Measurements from ENCODE around the gene PGAM1. TPM values are rescaled to one million over a fixed set of nuclear protein-coding genes. Genes with fewer than 3 reads are reported as not detected.

The PGAM1 gene
- total and polyA plus RNA-seq, 2 of the 13 experiments (the other 11 are each of a cell fraction or from before 2014, with no cell fraction given) = 354 to 483 TPM

DNA sequence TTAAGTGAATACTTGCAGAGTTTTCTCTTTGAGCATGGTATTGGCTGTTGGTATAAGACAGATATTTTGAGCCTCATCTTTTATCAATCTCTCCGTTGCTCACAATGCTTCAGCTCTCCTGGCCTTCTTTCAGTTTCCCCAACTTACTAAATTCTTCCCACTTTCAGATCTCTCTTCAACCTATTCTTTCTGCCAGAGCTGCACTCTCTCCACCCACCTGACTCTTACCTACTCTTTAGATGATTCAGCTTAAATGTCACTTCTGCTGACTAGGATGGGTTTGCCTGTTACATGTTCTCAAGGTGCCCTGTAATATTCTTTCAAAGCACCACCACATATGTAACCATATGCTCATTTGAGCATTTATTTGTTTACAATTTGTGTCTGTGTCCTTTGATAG, 18.2 kb downstream of the PGAM1 start:
- Histone ChIP-seq H3K9me3 (ENCODE audit: low read length) (no peaks in the 10 kb centered on the region), H3K79me2 (ENCODE audit: insufficient read depth, low read length) (peaks cover 30% of the 10 kb centered on the region), H3K4me3 (replicated peaks in 1 of 3; ENCODE audit: insufficient read depth in 1 of 3, low read depth in 2 of 3, low read length in 3 of 3) (no peak overlapping the region; a peak in 2 of 6 replicates), H3K4me2 (ENCODE audit: low read depth, low read length) (peak overlapping the region; percentile 89), H3K9ac (ENCODE audit: insufficient read depth, low read depth, low read length) (no peak overlapping the region), H3K27me3 (ENCODE audit: control insufficient read depth in 1 of 2, insufficient read depth in 2 of 2, low read length in 2 of 2) (no peaks in the 10 kb centered on the region; a peak in 1 of 5 replicates), H3K4me1 (ENCODE audit: insufficient read depth, low read length) (peaks cover 41% of the 10 kb centered on the region), H3K27ac (ENCODE audit: extremely low read length, insufficient read depth, low read length) (no peak overlapping the region), H2AFZ (ENCODE audit: low read length) (no peak overlapping the region), H3K36me3 (replicated peaks in 1 of 2; ENCODE audit: control insufficient read depth in 1 of 2, insufficient read depth in 2 of 2, low read length in 2 of 2) (peaks cover 0 to 9% of the 10 kb centered on the region in 2 experiments; a peak in 3 of 5 replicates), H4K20me1 (ENCODE audit: insufficient read depth, low read length) (peaks cover 8% of the 10 kb centered on the region; the same call in 1 of the 2 replicates)
- ChIA-PET CTCF (ENCODE audit: low intra/inter-chr PET ratio, low total read pairs) (interaction anchor here (2.3 kb wide), 1 partner anchor 37 kb away, joined by 12 read pairs; no protein-coding TSS in a partner anchor), POLR2A (interaction anchor here (0.6 kb wide), 1 partner anchor 139 kb away, joined by 3 read pairs; no protein-coding TSS in a partner anchor)
- FAIRE-seq (no peak), DNase-seq (ENCODE audit: low spot score) (no peak), ATAC-seq (no peak)
- BruUV-seq (replicated peaks) = no TSS peak
- TF ChIP-seq DPF2 (CRISPR knock-in tag; IDR thresholded peaks at IDR 0.05; ENCODE audit: borderline replicate concordance, low read depth) (no peak), MBD4 (IDR thresholded peaks at IDR 0.05; ENCODE audit: borderline replicate concordance, low read length) (no peak), ZFYVE20 (CRISPR knock-in tag; IDR thresholded peaks at IDR 0.05; ENCODE audit: borderline replicate concordance, low read depth) (no peak)
- 100% methylated on average over 1 of the region's 1 CpG for WGBS (ENCODE audit: low lambda C conversion rate)
- in situ Hi-C loops (cut with HindIII; ENCODE audit: extremely low pct_ligation_motif_present, low pct_unique_long_range_greater_than_20kb) (no loop called here), intact Hi-C loops (cut with micrococcal nuclease; ENCODE audit: unreplicated experiment) (loop anchor here (2.0 kb wide), 1 partner anchor 15 kb away; no protein-coding TSS in a partner anchor)

DNA sequence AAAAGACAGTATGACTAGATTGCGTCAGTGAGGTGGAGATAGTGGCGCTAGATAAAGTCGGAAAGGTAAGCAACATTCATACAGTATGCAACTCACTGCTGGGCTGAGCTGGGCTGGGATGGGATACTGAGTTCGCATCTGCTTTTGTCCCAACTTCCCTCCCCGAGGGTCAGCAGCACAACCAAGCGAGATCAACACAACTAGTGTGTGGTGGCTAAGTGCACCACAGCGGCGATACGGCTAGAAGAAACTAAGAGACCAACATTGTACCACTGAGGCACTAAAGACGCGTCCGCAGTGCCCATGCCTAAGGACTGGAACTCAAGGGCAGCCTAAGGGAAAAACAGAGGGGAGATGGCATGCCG, 19.3 kb downstream of the PGAM1 start:
- H3K9ac ChIP-seq (ENCODE audit: insufficient read depth, low read depth, low read length) = peak overlapping the region; percentile 83
- peaks cover 34% of the 10 kb centered on the region for H3K79me2 ChIP-seq (ENCODE audit: insufficient read depth, low read length)
- H3K36me3 ChIP-seq (replicated peaks in 1 of 2; ENCODE audit: control insufficient read depth in 1 of 2, insufficient read depth in 2 of 2, low read length in 2 of 2) = peaks cover 0 to 7% of the 10 kb centered on the region in 2 experiments; a peak in 2 of 5 replicates
- FAIRE-seq (no peak), DNase-seq (ENCODE audit: low spot score) (no peak), ATAC-seq (no peak)
- H4K20me1 ChIP-seq (ENCODE audit: insufficient read depth, low read length) = peaks cover 8% of the 10 kb centered on the region; the same call in 1 of the 2 replicates
- peak overlapping the region; percentile 47 for H3K27ac ChIP-seq (ENCODE audit: extremely low read length, insufficient read depth, low read length)
- in situ Hi-C loops (cut with HindIII; ENCODE audit: extremely low pct_ligation_motif_present, low pct_unique_long_range_greater_than_20kb) (no loop called here), intact Hi-C loops (cut with micrococcal nuclease; ENCODE audit: unreplicated experiment) (loop anchor here (2.0 kb wide), 1 partner anchor 17 kb away; no protein-coding TSS in a partner anchor)
- H3K4me1 ChIP-seq (ENCODE audit: insufficient read depth, low read length) = peaks cover 43% of the 10 kb centered on the region
- H3K9me3 ChIP-seq (ENCODE audit: low read length) = no peaks in the 10 kb centered on the region
- peak overlapping the region; percentile 83 to 99 (median 93) for H3K4me3 ChIP-seq (replicated peaks in 1 of 3; ENCODE audit: insufficient read depth in 1 of 3, low read depth in 2 of 3, low read length in 3 of 3)
- POLR2A ChIA-PET = interaction anchor here (1.0 kb wide), 1 partner anchor 12 kb away, joined by 4 read pairs; no protein-coding TSS in a partner anchor
- no peaks in the 10 kb centered on the region; a peak in 1 of 5 replicates for H3K27me3 ChIP-seq (ENCODE audit: control insufficient read depth in 1 of 2, insufficient read depth in 2 of 2, low read length in 2 of 2)
- BruUV-seq (replicated peaks) = TSS peak; percentile 67
- WGBS (ENCODE audit: low lambda C conversion rate) = under 1% methylated on average over 13 of the region's 13 CpGs
- H2AFZ ChIP-seq (ENCODE audit: low read length) = peak overlapping the region; percentile 81
- H3K4me2 ChIP-seq (ENCODE audit: low read depth, low read length) = peak overlapping the region; percentile 89
- CTCF ChIA-PET (ENCODE audit: low intra/inter-chr PET ratio, low total read pairs) = interaction anchor here (2.3 kb wide), 1 partner anchor 38 kb away, joined by 12 read pairs; no protein-coding TSS in a partner anchor
- TF ChIP-seq, protein P1, sequence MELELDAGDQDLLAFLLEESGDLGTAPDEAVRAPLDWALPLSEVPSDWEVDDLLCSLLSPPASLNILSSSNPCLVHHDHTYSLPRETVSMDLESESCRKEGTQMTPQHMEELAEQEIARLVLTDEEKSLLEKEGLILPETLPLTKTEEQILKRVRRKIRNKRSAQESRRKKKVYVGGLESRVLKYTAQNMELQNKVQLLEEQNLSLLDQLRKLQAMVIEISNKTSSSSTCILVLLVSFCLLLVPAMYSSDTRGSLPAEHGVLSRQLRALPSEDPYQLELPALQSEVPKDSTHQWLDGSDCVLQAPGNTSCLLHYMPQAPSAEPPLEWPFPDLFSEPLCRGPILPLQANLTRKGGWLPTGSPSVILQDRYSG (CRISPR knock-in tag; IDR thresholded peaks at IDR 0.05) = 0 out of 2 replicates have a peak, but pooled peaks have one; percentile 1
- TF ChIP-seq NKX3-1 (CRISPR knock-in tag; IDR thresholded peaks at IDR 0.05) = no peak
- TF ChIP-seq CHCHD3 (CRISPR knock-in tag; IDR thresholded peaks at IDR 0.05) = 0 out of 2 replicates have a peak, but pooled peaks have one; percentile 38
- TF ChIP-seq MXI1 (IDR thresholded peaks at IDR 0.05; ENCODE audit: borderline replicate concordance, low read depth, low read length) = no peak
- TF ChIP-seq, protein P2, sequence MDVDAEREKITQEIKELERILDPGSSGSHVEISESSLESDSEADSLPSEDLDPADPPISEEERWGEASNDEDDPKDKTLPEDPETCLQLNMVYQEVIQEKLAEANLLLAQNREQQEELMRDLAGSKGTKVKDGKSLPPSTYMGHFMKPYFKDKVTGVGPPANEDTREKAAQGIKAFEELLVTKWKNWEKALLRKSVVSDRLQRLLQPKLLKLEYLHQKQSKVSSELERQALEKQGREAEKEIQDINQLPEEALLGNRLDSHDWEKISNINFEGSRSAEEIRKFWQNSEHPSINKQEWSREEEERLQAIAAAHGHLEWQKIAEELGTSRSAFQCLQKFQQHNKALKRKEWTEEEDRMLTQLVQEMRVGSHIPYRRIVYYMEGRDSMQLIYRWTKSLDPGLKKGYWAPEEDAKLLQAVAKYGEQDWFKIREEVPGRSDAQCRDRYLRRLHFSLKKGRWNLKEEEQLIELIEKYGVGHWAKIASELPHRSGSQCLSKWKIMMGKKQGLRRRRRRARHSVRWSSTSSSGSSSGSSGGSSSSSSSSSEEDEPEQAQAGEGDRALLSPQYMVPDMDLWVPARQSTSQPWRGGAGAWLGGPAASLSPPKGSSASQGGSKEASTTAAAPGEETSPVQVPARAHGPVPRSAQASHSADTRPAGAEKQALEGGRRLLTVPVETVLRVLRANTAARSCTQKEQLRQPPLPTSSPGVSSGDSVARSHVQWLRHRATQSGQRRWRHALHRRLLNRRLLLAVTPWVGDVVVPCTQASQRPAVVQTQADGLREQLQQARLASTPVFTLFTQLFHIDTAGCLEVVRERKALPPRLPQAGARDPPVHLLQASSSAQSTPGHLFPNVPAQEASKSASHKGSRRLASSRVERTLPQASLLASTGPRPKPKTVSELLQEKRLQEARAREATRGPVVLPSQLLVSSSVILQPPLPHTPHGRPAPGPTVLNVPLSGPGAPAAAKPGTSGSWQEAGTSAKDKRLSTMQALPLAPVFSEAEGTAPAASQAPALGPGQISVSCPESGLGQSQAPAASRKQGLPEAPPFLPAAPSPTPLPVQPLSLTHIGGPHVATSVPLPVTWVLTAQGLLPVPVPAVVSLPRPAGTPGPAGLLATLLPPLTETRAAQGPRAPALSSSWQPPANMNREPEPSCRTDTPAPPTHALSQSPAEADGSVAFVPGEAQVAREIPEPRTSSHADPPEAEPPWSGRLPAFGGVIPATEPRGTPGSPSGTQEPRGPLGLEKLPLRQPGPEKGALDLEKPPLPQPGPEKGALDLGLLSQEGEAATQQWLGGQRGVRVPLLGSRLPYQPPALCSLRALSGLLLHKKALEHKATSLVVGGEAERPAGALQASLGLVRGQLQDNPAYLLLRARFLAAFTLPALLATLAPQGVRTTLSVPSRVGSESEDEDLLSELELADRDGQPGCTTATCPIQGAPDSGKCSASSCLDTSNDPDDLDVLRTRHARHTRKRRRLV (CRISPR knock-in tag; IDR thresholded peaks at IDR 0.05) = no peak
- TF ChIP-seq, protein P3, sequence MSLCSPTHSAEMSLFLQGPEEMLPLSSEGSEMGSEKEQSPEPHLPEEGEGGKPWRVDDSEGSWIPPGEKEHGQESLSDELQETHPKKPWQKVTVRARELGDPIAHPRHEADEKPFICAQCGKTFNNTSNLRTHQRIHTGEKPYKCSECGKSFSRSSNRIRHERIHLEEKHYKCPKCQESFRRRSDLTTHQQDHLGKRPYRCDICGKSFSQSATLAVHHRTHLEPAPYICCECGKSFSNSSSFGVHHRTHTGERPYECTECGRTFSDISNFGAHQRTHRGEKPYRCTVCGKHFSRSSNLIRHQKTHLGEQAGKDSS (CRISPR knock-in tag; IDR thresholded peaks at IDR 0.05; ENCODE audit: borderline replicate concordance, low read depth) = no peak
- 0 out of 2 replicates have a peak, but pooled peaks have one; percentile 27 for TF ChIP-seq ZNF780A (CRISPR knock-in tag; IDR thresholded peaks at IDR 0.05)

Data from HepG2 (cell line).